GM23248 (cell line): ENCODE results near the gene CDC16. TPM values are rescaled to one million over a fixed set of nuclear protein-coding genes. Genes with fewer than 3 reads are reported as not detected.

ENCODE experiments used
- DNase-seq: peaks from one replicate; pipeline ENCODE4 v3.0.0-alpha.2; 2015
- H2AFZ ChIP-seq: fragments of 200-600 bp; sonication (generic); 2 replicates; pipeline ENCODE4 v1.6.1; 2016; ENCODE audit warnings: antibody characterized with exemption
- H3F3A ChIP-seq: fragments of 200-600 bp; sonication (generic); 2 replicates; pipeline ENCODE4 v1.6.1; 2016; ENCODE audit warnings: mild to moderate bottlenecking, antibody characterized with exemption, mixed run types; ENCODE audit not compliant: insufficient read depth
- H3K27ac ChIP-seq: fragments of 200-600 bp; sonication (generic); 2 replicates; pipeline ENCODE4 v1.5.1; 2016; ENCODE audit warnings: mild to moderate bottlenecking
- H3K27me3 ChIP-seq: fragments of 200-600 bp; sonication (generic); replicated peaks from 2 replicates; pipeline ENCODE4 v1.6.1; 2016; ENCODE audit warnings: mild to moderate bottlenecking; ENCODE audit not compliant: insufficient read depth
- H3K36me3 ChIP-seq: fragments of 200-600 bp; sonication (generic); 2 replicates; pipeline ENCODE4 v1.6.1; 2016; ENCODE audit warnings: low read depth, mild to moderate bottlenecking
- H3K4me1 ChIP-seq: fragments of 200-600 bp; sonication (generic); 2 replicates; pipeline ENCODE4 v1.6.1; 2016; ENCODE audit warnings: mild to moderate bottlenecking; ENCODE audit not compliant: insufficient read depth
- H3K4me2 ChIP-seq: fragments of 200-600 bp; sonication (generic); one replicate; pipeline ENCODE4 v1.6.1; 2016; ENCODE audit warnings: mild to moderate bottlenecking; ENCODE audit not compliant: unreplicated experiment
- H3K4me3 ChIP-seq: fragments of 200-600 bp; sonication (generic); 2 replicates; pipeline ENCODE4 v1.5.1; 2016; ENCODE audit warnings: mild to moderate bottlenecking
- H3K79me2 ChIP-seq: fragments of 200-600 bp; sonication (generic); 2 replicates; pipeline ENCODE4 v1.6.1; 2016; ENCODE audit warnings: mild to moderate bottlenecking; ENCODE audit not compliant: insufficient read depth
- H3K9ac ChIP-seq: fragments of 200-600 bp; sonication (generic); 2 replicates; pipeline ENCODE4 v1.6.1; 2016; ENCODE audit warnings: mild to moderate bottlenecking
- H3K9me2 ChIP-seq: fragments of 200-600 bp; sonication (generic); 2 replicates; pipeline ENCODE4 v1.6.1; 2016; ENCODE audit warnings: mixed run types, mild to moderate bottlenecking, moderate library complexity; ENCODE audit not compliant: insufficient read depth
- H3K9me3 ChIP-seq: fragments of 200-600 bp; sonication (generic); one replicate; pipeline ENCODE4 v1.6.1; 2017; ENCODE audit warnings: low read depth
- H4K20me1 ChIP-seq: fragments of 200-600 bp; sonication (generic); 2 replicates; pipeline ENCODE4 v1.6.0; 2016; ENCODE audit not compliant: insufficient read depth
- EZH2 ChIP-seq: fragments of 200-600 bp; sonication (generic); IDR thresholded peaks from 2 replicates; pipeline ENCODE4 v1.6.1; 2018; ENCODE audit warnings: antibody characterized with exemption, mild to moderate bottlenecking; ENCODE audit not compliant: insufficient read depth, poor library complexity, severe bottlenecking
- EZH2phosphoT487 ChIP-seq: fragments of 200-600 bp; sonication (generic); IDR thresholded peaks from 2 replicates; pipeline ENCODE4 v1.6.1; 2018; ENCODE audit warnings: antibody characterized with exemption, moderate library complexity, mild to moderate bottlenecking, low read depth; ENCODE audit not compliant: insufficient read depth
- WGBS, 2 experiments: methylation state at CpG; one replicate each; pipeline ENCODE4 v1.1.6; 2015 to 2017; ENCODE audit warnings: low lambda C conversion rate in 2 of 2, low coverage in 1 of 2; ENCODE audit errors: missing lambda C conversion rate in 2 of 2; 5-methylcytosine and 5-hydroxymethylcytosine counted together
- in situ Hi-C: fragments of 300-500 bp; cut with MboI; formaldehyde crosslinking; loops from 2 replicates; pipeline ENCODE4 v1.15.0; 2020
- polyA plus RNA-seq: library from polyadenylated mRNA; unstranded; fragments of >200 nt; fragmentation: Nextera tagmentation; extraction: Ambion mirVana; gene quantifications from 2 replicates; pipeline ENCODE4 v1.2.1, GENCODE V29; 2016
- total RNA-seq: library from RNA; depleted of rRNA; stranded (reverse); fragments of >200 nt; shearing (Covaris generic); gene quantifications from 2 replicates; pipeline ENCODE4 v1.2.3, GENCODE V29; 2014

Gene CDC16
- total and polyA plus RNA-seq, 2 experiments from 2014 or later = 60.2 to 80.0 TPM

GRCh38 chr13:114315074-114315785, 80.5 kb downstream of the CDC16 start:
- TF ChIP-seq EZH2phosphoT487 = no peak
- Histone ChIP-seq H2AFZ (peak overlapping the region; percentile 71), H3K27me3 (no peaks in the 10 kb centered on the region), H3K4me2 (peak overlapping the region; percentile 93), H3K27ac (peak overlapping the region; percentile 93), H3F3A (peaks cover 64% of the 10 kb centered on the region), H3K9me2 (no peaks in the 10 kb centered on the region), H3K9ac (peak overlapping the region; percentile 94), H3K9me3 (no peaks in the 10 kb centered on the region), H3K79me2 (peaks cover 55% of the 10 kb centered on the region), H3K4me3 (peak overlapping the region; percentile 99), H3K36me3 (no peaks in the 10 kb centered on the region), H3K4me1 (peaks cover 57% of the 10 kb centered on the region), H4K20me1 (peaks cover 14% of the 10 kb centered on the region)
- WGBS, 2 experiments = 2% methylated on average over 7 of the region's 7 CpGs
- in situ Hi-C loops = no loop called here
- no peak for DNase-seq

GRCh38 chr13:114318624-114319023, 83.9 kb downstream of the CDC16 start:
- Histone ChIP-seq H3K4me1 (peaks cover 45% of the 10 kb centered on the region), H3K27ac (peak overlapping the region; percentile 73), H3K4me3 (peak overlapping the region; percentile 54), H2AFZ (no peak overlapping the region), H3K9me3 (no peaks in the 10 kb centered on the region), H3K79me2 (peaks cover 89% of the 10 kb centered on the region), H3K36me3 (peaks cover 26% of the 10 kb centered on the region), H3K9ac (peak overlapping the region; percentile 30), H3F3A (peaks cover 44% of the 10 kb centered on the region), H3K9me2 (no peaks in the 10 kb centered on the region), H4K20me1 (peaks cover 14% of the 10 kb centered on the region), H3K4me2 (peak overlapping the region; percentile 44), H3K27me3 (no peaks in the 10 kb centered on the region)
- TF ChIP-seq EZH2phosphoT487 (no peak), EZH2 (no peak)
- DNase-seq = peak; percentile 10
- in situ Hi-C loops = no loop called here
- WGBS, 2 experiments = 9 to 11% methylated on average over 1 of the region's 1 CpG

DNA sequence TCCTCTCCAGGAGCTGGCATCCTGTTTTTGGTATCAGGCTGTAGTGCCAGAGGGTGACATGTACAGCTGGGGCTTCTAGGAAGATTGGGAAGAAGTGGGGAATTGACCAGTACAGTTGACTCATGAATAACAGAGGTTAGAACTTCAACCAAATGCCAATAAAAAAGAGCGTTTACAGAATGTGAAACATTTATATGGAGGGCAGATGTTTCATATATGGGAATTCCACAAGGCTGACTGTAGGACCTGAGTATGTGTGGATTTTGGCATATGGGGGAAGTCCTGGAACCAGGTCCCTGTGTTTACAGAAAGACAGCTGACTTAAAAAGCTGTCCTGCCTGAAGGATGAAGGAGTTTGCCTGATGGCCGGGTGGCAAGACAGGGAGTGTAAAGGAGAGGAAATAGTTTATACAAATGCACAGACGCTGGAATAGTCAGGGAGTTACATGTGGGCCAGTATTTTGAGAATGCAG, 84.8 kb downstream of the CDC16 start:
- Histone ChIP-seq H3K4me3 (peak overlapping the region; percentile 54), H3K9me3 (no peaks in the 10 kb centered on the region), H2AFZ (no peak overlapping the region), H3K79me2 (peaks cover 97% of the 10 kb centered on the region), H3F3A (peaks cover 41% of the 10 kb centered on the region), H3K36me3 (peaks cover 35% of the 10 kb centered on the region), H3K9me2 (no peaks in the 10 kb centered on the region), H3K27me3 (no peaks in the 10 kb centered on the region), H3K4me1 (peaks cover 43% of the 10 kb centered on the region), H3K27ac (peak overlapping the region; percentile 73), H3K9ac (peak overlapping the region; percentile 30; the same call in 1 of the 2 replicates), H3K4me2 (peak overlapping the region; percentile 44), H4K20me1 (peaks cover 14% of the 10 kb centered on the region)
- TF ChIP-seq EZH2 (no peak), EZH2phosphoT487 (no peak)
- DNase-seq = peak; percentile 86
- in situ Hi-C loops = no loop called here
- 21 to 23% methylated on average over 3 of the region's 3 CpGs for WGBS, 2 experiments

GRCh38 chr13:114320065-114320464, 85.4 kb downstream of the CDC16 start:
- H3F3A ChIP-seq = peaks cover 37% of the 10 kb centered on the region
- H3K79me2 ChIP-seq = peaks cover 97% of the 10 kb centered on the region
- in situ Hi-C loops = no loop called here
- H3K9me3 ChIP-seq = no peaks in the 10 kb centered on the region
- peak overlapping the region; percentile 54 for H3K4me3 ChIP-seq
- H3K9me2 ChIP-seq = no peaks in the 10 kb centered on the region
- peak overlapping the region; percentile 73 for H3K27ac ChIP-seq
- peak; percentile 24 for DNase-seq
- TF ChIP-seq EZH2phosphoT487 (no peak), EZH2 (no peak)
- H3K27me3 ChIP-seq = no peaks in the 10 kb centered on the region
- peaks cover 43% of the 10 kb centered on the region for H3K4me1 ChIP-seq
- peaks cover 14% of the 10 kb centered on the region for H4K20me1 ChIP-seq
- no peak overlapping the region for H2AFZ ChIP-seq
- peak overlapping the region; percentile 44 for H3K4me2 ChIP-seq
- H3K9ac ChIP-seq = no peak overlapping the region
- peaks cover 40% of the 10 kb centered on the region for H3K36me3 ChIP-seq
